HG03439 (cell line): ENCODE results near the gene THY1.
"Not testable (repeated sequence)": the region's sequence is repeated elsewhere in the genome, so short reads cannot be mapped to it uniquely, and the experiment has no call there.

ENCODE experiments used
- ATAC-seq: cut with Tn5 transposase; IDR thresholded peaks from one replicate; pipeline ENCODE4 v1.9.1; 2021; ENCODE audit warnings: mild to moderate bottlenecking, moderate library complexity; ENCODE audit not compliant: unreplicated experiment

The THY1 gene

GRCh38 chr11:119446434-119446833, 23.5 kb upstream of the THY1 start:
- ATAC-seq, result no peak

DNA sequence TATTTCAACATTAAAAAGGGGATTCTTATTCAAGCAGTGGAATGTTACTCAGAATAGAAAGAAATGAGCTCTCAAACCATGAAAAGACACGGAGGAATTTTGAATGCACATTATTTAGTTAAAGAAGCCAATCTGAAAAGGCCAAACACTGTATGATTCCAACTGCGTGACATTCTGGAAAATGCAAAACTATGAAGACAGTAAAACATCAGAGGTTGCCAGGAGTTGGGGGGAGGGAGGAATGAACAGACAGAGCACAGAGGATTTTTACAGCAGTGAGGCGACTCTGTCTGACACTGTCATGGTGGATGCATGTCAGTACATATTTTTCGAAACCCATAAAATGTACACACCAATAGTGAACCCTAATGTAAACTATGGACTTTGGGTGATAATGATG, 22.9 kb upstream of the THY1 start:
- ATAC-seq, result no peak

DNA sequence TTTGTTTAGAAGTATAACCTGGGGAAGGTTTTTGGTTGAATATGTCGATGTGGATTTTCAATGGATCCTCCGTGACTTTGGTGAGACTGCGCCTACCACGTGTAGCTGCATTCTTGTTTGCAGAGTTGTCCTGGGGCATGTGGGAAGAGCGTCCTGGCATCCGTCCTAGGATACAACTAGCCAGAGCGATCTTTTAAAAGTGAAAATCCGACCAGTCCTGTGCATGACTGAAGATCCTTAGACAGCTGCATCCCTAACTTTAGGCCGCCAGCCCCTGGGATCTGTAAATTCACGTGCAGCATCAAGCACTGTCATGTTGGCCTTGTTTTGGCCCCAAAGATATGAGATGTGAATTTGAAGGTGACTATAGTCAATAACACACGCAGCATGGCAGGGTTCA, 22.4 kb upstream of the THY1 start:
- ATAC-seq, result no peak

DNA sequence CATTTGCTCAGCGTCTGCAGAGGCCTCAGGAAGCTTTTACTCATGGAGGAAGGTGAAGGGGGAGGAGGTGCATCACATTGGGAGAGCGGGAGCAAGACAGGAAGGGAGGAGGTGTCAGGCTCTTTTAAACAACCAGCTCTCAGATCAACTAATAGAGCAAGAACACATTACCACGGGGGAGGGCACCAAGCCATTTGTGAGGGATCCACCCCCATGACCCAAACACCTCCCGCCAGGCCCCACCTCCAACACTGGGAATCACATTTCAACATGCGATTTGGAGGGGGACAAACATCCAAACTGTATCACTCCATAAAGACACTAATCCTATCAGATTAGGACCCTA, 18.9 kb upstream of the THY1 start:
- no peak for ATAC-seq

- no peak for ATAC-seq
Observed at GRCh38 chr11:119438599-119438998, 15.6 kb upstream of the THY1 start.

DNA sequence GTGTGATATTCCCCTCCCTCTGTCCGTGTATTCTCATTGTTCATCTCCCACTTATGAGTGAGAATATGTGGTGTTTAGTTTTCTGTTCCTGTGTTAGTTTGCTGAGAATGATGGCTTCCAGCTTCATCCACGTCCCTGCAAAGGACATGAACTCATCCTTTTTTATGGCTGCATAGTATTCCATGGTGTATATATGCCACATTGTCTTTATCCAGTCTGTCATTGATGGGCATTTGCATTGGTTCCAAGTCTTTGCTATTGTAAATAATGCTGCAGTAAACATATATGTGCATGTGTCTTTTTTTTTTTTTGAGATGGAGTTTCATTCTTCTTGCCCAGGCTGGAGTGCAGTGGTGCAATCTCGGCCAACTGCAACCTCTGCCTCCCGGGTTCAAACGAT, 14.5 kb upstream of the THY1 start:
- not testable (repeated sequence) for ATAC-seq

GRCh38 chr11:119436711-119437110, 13.7 kb upstream of the THY1 start:
- ATAC-seq, result no peak

GRCh38 chr11:119436093-119436492, 13.1 kb upstream of the THY1 start:
- ATAC-seq, result no peak

DNA sequence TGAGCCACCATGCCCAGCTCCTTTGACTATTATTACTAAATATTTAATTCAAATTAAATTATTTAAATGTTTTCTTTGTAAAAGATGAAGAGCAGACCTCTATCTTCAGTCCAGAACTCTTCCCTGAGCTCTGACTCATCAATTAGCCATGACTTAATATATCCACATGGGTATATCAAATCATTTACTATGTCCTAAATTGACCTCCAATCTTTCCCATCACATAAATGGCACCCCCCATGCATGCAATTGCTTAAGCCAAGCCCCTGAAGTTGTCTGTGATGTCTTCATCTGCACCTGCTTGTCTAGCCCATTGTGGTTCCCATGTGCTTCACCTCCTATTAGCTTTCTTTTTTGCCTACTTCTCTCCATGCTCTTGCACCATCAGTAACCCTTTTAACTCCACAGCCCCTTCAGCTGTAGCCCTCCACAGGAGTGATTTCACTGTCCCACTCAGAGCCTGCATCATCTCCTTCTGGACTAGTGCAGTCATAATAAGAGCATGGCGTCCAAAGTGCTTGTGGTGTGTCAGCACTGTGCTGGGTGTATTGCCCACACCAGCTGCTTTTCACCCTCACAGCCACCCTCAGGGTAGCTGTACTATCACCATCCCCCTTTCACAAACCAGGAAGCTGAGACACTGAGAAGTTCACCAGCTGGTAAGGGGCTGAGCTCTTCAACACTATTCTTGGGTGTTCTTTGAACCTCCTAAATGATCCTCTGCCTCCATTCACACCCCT, 11.8 kb upstream of the THY1 start:
- no peak for ATAC-seq

DNA sequence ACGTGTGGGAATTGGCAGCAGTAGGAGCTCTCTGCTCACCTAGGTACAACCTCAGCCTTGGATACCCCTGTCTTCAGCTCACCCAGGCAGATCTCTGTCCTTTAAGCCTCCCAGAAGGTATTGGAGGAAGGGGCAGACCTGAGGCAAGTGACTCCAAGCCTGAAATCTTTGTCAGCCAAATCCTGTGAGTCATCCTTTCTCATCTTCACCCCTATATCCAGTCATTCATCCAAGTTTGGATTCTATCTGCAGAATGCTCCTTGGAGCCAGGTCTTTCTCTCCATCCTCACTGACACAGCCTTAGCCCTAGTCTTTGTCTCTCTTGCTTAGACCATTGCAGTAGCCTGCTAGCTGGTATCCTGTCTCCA, 10.4 kb upstream of the THY1 start:
- no peak for ATAC-seq

- ATAC-seq, result no peak
Observed at GRCh38 chr11:119432484-119433357, 9.7 kb upstream of the THY1 start.

- no peak for ATAC-seq
Observed at GRCh38 chr11:119431523-119431922, 8.6 kb upstream of the THY1 start.

- ATAC-seq, result no peak
Observed at GRCh38 chr11:119427279-119427678, 4.3 kb upstream of the THY1 start.

GRCh38 chr11:119426142-119426541, 3.2 kb upstream of the THY1 start:
- no peak for ATAC-seq

DNA sequence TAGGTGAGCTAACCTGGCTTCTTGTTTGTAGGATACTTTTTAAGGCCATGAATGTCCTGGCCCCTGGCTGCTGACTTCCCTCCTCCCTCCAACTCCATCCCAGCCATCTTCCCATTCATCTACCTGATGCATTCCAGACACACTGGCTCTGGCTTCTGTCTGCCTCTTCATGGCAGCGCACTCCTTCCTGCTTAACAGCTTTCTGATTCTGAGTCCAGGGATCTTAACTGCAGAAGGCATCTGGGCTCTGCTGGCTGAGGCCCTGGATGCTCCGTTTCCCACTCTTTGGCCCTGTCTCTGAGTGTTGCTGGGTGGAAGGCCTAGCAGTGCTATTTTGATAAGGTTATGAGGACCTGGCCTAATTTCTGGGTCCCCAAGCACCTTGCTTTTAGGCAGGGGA, 1.8 kb upstream of the THY1 start:
- ATAC-seq, result no peak

GRCh38 chr11:119424276-119424675, 1.3 kb upstream of the THY1 start:
- ATAC-seq, result no peak

GRCh38 chr11:119423509-119424254, 710 bp upstream of the THY1 start:
- no peak for ATAC-seq

- no peak for ATAC-seq
Observed at GRCh38 chr11:119421941-119422808, 797 bp downstream of the THY1 start.

DNA sequence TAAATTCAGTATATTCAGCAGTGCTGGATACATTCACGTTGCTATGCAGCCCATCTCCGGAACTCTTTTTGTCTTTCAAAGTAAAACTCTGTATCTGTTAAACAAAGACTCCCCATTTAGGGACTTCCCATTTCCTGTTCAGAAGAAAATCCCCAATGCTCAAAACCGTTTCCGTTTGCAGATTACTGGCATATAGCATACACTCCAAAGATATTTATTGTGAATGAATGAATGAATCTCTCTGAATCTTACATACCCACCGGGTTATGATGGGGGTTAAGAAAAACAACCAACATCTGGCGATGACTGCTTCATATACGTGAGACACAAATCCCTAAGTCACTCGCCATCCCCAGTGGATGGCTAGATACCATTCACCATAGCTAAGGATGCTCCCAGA, 1.6 kb downstream of the THY1 start:
- ATAC-seq, result no peak

GRCh38 chr11:119420631-119421030, 2.3 kb downstream of the THY1 start:
- no peak for ATAC-seq
